ENCODE measurements around the gene TCF21. TPM values are rescaled to one million over a fixed set of nuclear protein-coding genes. Genes with fewer than 3 reads are reported as not detected.
"Not testable (repeated sequence)": the region's sequence is repeated elsewhere in the genome, so short reads cannot be mapped to it uniquely, and the experiment has no call there.

The TCF21 gene
- not detected in 2 replicates for total RNA-seq (2014; rRNA removed; shearing (Covaris generic))

- peak; percentile 23 for DNase-seq (ENCODE audit: low spot score)
These were observed at the start of gene TCF21 for GRCh38 chr6:133888929-133889556. Gene TCF21 (plus strand): TSS chr6:133889113. CDS start chr6:133889398, 285 bp downstream.

GRCh38 chr6:133841176-133841575 is 47.7 kb upstream of the TCF21 start:
- DNase-seq (ENCODE audit: low spot score), result no peak

GRCh38 chr6:133843098-133843497 is 45.8 kb upstream of the TCF21 start:
- DNase-seq (ENCODE audit: low spot score), result no peak

GRCh38 chr6:133844709-133845108 is 44.2 kb upstream of the TCF21 start:
- no peak for DNase-seq (ENCODE audit: low spot score)

GRCh38 chr6:133854041-133854363 is 34.9 kb upstream of the TCF21 start:
- DNase-seq (ENCODE audit: low spot score), result no peak

- no peak for DNase-seq (ENCODE audit: low spot score)
These were observed 34.3 kb upstream of the TCF21 start for GRCh38 chr6:133854364-133855275.

- no peak for DNase-seq (ENCODE audit: low spot score)
These were observed 33.5 kb upstream of the TCF21 start for GRCh38 chr6:133855276-133855990.

- no peak for DNase-seq (ENCODE audit: low spot score)
These were observed 32.9 kb upstream of the TCF21 start for GRCh38 chr6:133855991-133856370.

GRCh38 chr6:133856911-133857310 is 32.0 kb upstream of the TCF21 start:
- DNase-seq (ENCODE audit: low spot score), result no peak

- DNase-seq (ENCODE audit: low spot score), result no peak
These were observed 31.2 kb upstream of the TCF21 start for GRCh38 chr6:133857696-133858095.

GRCh38 chr6:133861337-133861736 is 27.6 kb upstream of the TCF21 start:
- not testable (repeated sequence) for DNase-seq (ENCODE audit: low spot score)

GRCh38 chr6:133863228-133863627 is 25.7 kb upstream of the TCF21 start:
- DNase-seq (ENCODE audit: low spot score), result no peak

GRCh38 chr6:133865680-133866079 is 23.2 kb upstream of the TCF21 start:
- no peak for DNase-seq (ENCODE audit: low spot score)

GRCh38 chr6:133871131-133871530 is 17.8 kb upstream of the TCF21 start:
- DNase-seq (ENCODE audit: low spot score), result no peak

GRCh38 chr6:133873538-133873937 is 15.4 kb upstream of the TCF21 start:
- DNase-seq (ENCODE audit: low spot score), result no peak

- no peak for DNase-seq (ENCODE audit: low spot score)
These were observed 11.8 kb upstream of the TCF21 start for GRCh38 chr6:133877116-133877515.

- DNase-seq (ENCODE audit: low spot score), result no peak
These were observed 8.9 kb upstream of the TCF21 start for GRCh38 chr6:133880006-133880405.

- DNase-seq (ENCODE audit: low spot score), result no peak
These were observed 8.0 kb upstream of the TCF21 start for GRCh38 chr6:133880896-133881295.

GRCh38 chr6:133886104-133886775 is 2.7 kb upstream of the TCF21 start:
- no peak for DNase-seq (ENCODE audit: low spot score)

- peak; percentile 5 for DNase-seq (ENCODE audit: low spot score)
These were observed 1.6 kb upstream of the TCF21 start for GRCh38 chr6:133887156-133887879.

GRCh38 chr6:133887880-133888230 is 1.1 kb upstream of the TCF21 start:
- no peak for DNase-seq (ENCODE audit: low spot score)

Measured in A172 (cell line).